ENCODE measurements around the gene NRG3.
"Not testable (repeated sequence)": the region's sequence is repeated elsewhere in the genome, so short reads cannot be mapped to it uniquely, and the experiment has no call there.

Gene NRG3

GRCh38 chr10:82313401-82313800 lies 438.4 kb downstream of the NRG3 start:
- no peak for DNase-seq (ENCODE audit: low read depth, low spot score)
- no peak overlapping the region for H3K4me3 ChIP-seq (ENCODE audit: low read length)

- H3K4me3 ChIP-seq (ENCODE audit: low read length) = no peak overlapping the region
- DNase-seq (ENCODE audit: low read depth, low spot score) = no peak
These were observed 443.5 kb downstream of the NRG3 start for GRCh38 chr10:82318534-82318933.

- no peak for DNase-seq (ENCODE audit: low read depth, low spot score)
- no peak overlapping the region for H3K4me3 ChIP-seq (ENCODE audit: low read length)
These were observed 444.1 kb downstream of the NRG3 start for GRCh38 chr10:82319074-82319473.

GRCh38 chr10:82319562-82319961 lies 444.6 kb downstream of the NRG3 start:
- DNase-seq (ENCODE audit: low read depth, low spot score) = no peak
- no peak overlapping the region for H3K4me3 ChIP-seq (ENCODE audit: low read length)

GRCh38 chr10:82321724-82322123 lies 446.7 kb downstream of the NRG3 start:
- no peak overlapping the region for H3K4me3 ChIP-seq (ENCODE audit: low read length)
- DNase-seq (ENCODE audit: low read depth, low spot score) = no peak

- no peak for DNase-seq (ENCODE audit: low read depth, low spot score)
- H3K4me3 ChIP-seq (ENCODE audit: low read length) = no peak overlapping the region
These were observed 456.7 kb downstream of the NRG3 start for GRCh38 chr10:82331716-82332115.

- no peak overlapping the region for H3K4me3 ChIP-seq (ENCODE audit: low read length)
- DNase-seq (ENCODE audit: low read depth, low spot score) = no peak
These were observed 460.8 kb downstream of the NRG3 start for GRCh38 chr10:82335831-82336230.

GRCh38 chr10:82340166-82340565 lies 465.2 kb downstream of the NRG3 start:
- DNase-seq (ENCODE audit: low read depth, low spot score) = no peak
- no peak overlapping the region for H3K4me3 ChIP-seq (ENCODE audit: low read length)

GRCh38 chr10:82349590-82349989 lies 474.6 kb downstream of the NRG3 start:
- not testable (repeated sequence) for DNase-seq (ENCODE audit: low read depth, low spot score); H3K4me3 ChIP-seq (ENCODE audit: low read length)

- no peak overlapping the region for H3K4me3 ChIP-seq (ENCODE audit: low read length)
- DNase-seq (ENCODE audit: low read depth, low spot score) = no peak
These were observed 478.4 kb downstream of the NRG3 start for GRCh38 chr10:82353381-82353780.

- DNase-seq (ENCODE audit: low read depth, low spot score) = no peak
These were observed 483.6 kb downstream of the NRG3 start for GRCh38 chr10:82358486-82359099.

GRCh38 chr10:82361256-82361655 lies 486.3 kb downstream of the NRG3 start:
- no peak overlapping the region for H3K4me3 ChIP-seq (ENCODE audit: low read length)
- DNase-seq (ENCODE audit: low read depth, low spot score) = no peak

More at GRCh38 chr10:82358486-82359099, 483.6 kb downstream of the NRG3 start:
- no peak overlapping the region for H3K4me3 ChIP-seq (ENCODE audit: low read length)

GRCh38 chr10:82377608-82378007 lies 502.6 kb downstream of the NRG3 start:
- DNase-seq (ENCODE audit: low read depth, low spot score) = no peak
- H3K4me3 ChIP-seq (ENCODE audit: low read length) = no peak overlapping the region

- no peak overlapping the region for H3K4me3 ChIP-seq (ENCODE audit: low read length)
- DNase-seq (ENCODE audit: low read depth, low spot score) = no peak
These were observed 503.2 kb downstream of the NRG3 start for GRCh38 chr10:82378146-82378545.

- H3K4me3 ChIP-seq (ENCODE audit: low read length) = no peak overlapping the region
- no peak for DNase-seq (ENCODE audit: low read depth, low spot score)
These were observed 508.4 kb downstream of the NRG3 start for GRCh38 chr10:82383350-82383749.

GRCh38 chr10:82390866-82391658 lies 516.1 kb downstream of the NRG3 start:
- H3K4me3 ChIP-seq (ENCODE audit: low read length) = no peak overlapping the region
- peak; percentile 9 for DNase-seq (ENCODE audit: low read depth, low spot score)

GRCh38 chr10:82391971-82392370 lies 517.0 kb downstream of the NRG3 start:
- no peak for DNase-seq (ENCODE audit: low read depth, low spot score)
- no peak overlapping the region for H3K4me3 ChIP-seq (ENCODE audit: low read length)

- H3K4me3 ChIP-seq (ENCODE audit: low read length) = no peak overlapping the region
- no peak for DNase-seq (ENCODE audit: low read depth, low spot score)
These were observed 517.5 kb downstream of the NRG3 start for GRCh38 chr10:82392533-82392932.

- H3K4me3 ChIP-seq (ENCODE audit: low read length) = no peak overlapping the region
- DNase-seq (ENCODE audit: low read depth, low spot score) = no peak
These were observed 519.1 kb downstream of the NRG3 start for GRCh38 chr10:82394122-82394521.

- no peak overlapping the region for H3K4me3 ChIP-seq (ENCODE audit: low read length)
- DNase-seq (ENCODE audit: low read depth, low spot score) = no peak
These were observed 520.0 kb downstream of the NRG3 start for GRCh38 chr10:82394987-82395386.

GRCh38 chr10:82396886-82397285 lies 521.9 kb downstream of the NRG3 start:
- H3K4me3 ChIP-seq (ENCODE audit: low read length) = no peak overlapping the region
- DNase-seq (ENCODE audit: low read depth, low spot score) = no peak
